Tibial artery (tissue), 4 donors: ENCODE measurements around the gene ZNF442.
"Not testable (repeated sequence)": the region's sequence is repeated elsewhere in the genome, so short reads cannot be mapped to it uniquely, and the experiment has no call there.

ENCODE experiments used
- DNase-seq, 2 donors: peaks; one replicate each; pipeline ENCODE4 v3.0.0-alpha.2; 2019
- H3K27ac ChIP-seq, 2 donors: fragments of 200-600 bp; sonication (generic) in 1 of 2; 1 replicate in 1 of 2; 2 replicates in 1 of 2; pipeline ENCODE4 v1.5.1; 2018 to 2019; ENCODE audit warnings: mild to moderate bottlenecking in 1 of 2
- H3K27me3 ChIP-seq, 2 donors: fragments of 200-600 bp; sonication (generic) in 1 of 2; one replicate each; pipeline versions ENCODE4 v1.5.1 to v1.6.0; 2016 to 2019
- H3K36me3 ChIP-seq, 3 donors: fragments of 200-600 bp; sonication (generic) in 2 of 3; one replicate each; pipeline ENCODE4 v1.5.1; 2016 to 2019; ENCODE audit warnings: mild to moderate bottlenecking in 2 of 3
- H3K4me1 ChIP-seq, 4 donors: fragments of 200-600 bp; sonication (generic) in 2 of 4; 1 replicate in 3 of 4; 2 replicates in 1 of 4; pipeline ENCODE4 v1.5.1; 2016 to 2019
- H3K4me3 ChIP-seq, 2 donors: fragments of 200-600 bp; sonication (generic) in 1 of 2; 1 replicate in 1 of 2; 2 replicates in 1 of 2; pipeline ENCODE4 v1.5.1; 2018 to 2019; ENCODE audit warnings: mild to moderate bottlenecking in 2 of 2
- H3K9me3 ChIP-seq, 3 donors: fragments of 200-600 bp; sonication (generic) in 1 of 3; one replicate each; pipeline ENCODE4 v1.5.1; 2016 to 2019
- intact Hi-C: fragments of 100-400 bp; cut with DNase I; formaldehyde crosslinking; loops from one replicate; pipeline ENCODE4 v1.15.0; 2023; ENCODE audit warnings: low total_unique reads
- TF ChIP-seq, protein P1 (sequence below), 2 experiments: fragments of 200-600 bp in 1 of 2; fragments of 450-650 bp in 1 of 2; IDR thresholded peaks; one replicate each; pipeline ENCODE4 v1.5.1; 2017 to 2019; ENCODE audit warnings: antibody characterized with exemption in 2 of 2, mild to moderate bottlenecking in 1 of 2, moderate library complexity in 1 of 2

The ZNF442 gene

DNA sequence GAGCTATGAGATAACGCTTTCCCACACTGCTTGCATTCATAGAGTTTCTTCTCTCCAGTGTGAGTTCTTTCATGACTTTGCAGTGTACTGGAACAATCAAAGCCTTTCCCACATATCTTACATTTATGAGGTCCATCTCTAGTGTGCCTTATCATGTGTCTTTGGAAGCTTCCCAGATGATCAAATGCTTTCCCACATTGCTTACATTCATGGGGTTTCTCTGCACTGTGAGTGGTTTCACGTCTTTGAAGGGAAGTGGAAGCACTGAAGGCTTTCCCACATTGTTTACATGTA is 14.9 kb upstream of the ZNF442 start:
- intact Hi-C loops = no loop called here
- no peak for DNase-seq
- H3K4me3 ChIP-seq = no peak overlapping the region
- H3K9me3 ChIP-seq = peaks cover 0 to 46% (median 19%) of the 10 kb centered on the region in 3 donors
- peaks cover 43 to 54% (median 46%) of the 10 kb centered on the region in 3 donors for H3K36me3 ChIP-seq
- TF ChIP-seq, protein P1, sequence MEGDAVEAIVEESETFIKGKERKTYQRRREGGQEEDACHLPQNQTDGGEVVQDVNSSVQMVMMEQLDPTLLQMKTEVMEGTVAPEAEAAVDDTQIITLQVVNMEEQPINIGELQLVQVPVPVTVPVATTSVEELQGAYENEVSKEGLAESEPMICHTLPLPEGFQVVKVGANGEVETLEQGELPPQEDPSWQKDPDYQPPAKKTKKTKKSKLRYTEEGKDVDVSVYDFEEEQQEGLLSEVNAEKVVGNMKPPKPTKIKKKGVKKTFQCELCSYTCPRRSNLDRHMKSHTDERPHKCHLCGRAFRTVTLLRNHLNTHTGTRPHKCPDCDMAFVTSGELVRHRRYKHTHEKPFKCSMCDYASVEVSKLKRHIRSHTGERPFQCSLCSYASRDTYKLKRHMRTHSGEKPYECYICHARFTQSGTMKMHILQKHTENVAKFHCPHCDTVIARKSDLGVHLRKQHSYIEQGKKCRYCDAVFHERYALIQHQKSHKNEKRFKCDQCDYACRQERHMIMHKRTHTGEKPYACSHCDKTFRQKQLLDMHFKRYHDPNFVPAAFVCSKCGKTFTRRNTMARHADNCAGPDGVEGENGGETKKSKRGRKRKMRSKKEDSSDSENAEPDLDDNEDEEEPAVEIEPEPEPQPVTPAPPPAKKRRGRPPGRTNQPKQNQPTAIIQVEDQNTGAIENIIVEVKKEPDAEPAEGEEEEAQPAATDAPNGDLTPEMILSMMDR (IDR thresholded peaks at IDR 0.05) = no peak
- H3K27ac ChIP-seq = no peak overlapping the region
- no peaks in the 10 kb centered on the region for H3K4me1 ChIP-seq
- H3K27me3 ChIP-seq = no peaks in the 10 kb centered on the region

DNA sequence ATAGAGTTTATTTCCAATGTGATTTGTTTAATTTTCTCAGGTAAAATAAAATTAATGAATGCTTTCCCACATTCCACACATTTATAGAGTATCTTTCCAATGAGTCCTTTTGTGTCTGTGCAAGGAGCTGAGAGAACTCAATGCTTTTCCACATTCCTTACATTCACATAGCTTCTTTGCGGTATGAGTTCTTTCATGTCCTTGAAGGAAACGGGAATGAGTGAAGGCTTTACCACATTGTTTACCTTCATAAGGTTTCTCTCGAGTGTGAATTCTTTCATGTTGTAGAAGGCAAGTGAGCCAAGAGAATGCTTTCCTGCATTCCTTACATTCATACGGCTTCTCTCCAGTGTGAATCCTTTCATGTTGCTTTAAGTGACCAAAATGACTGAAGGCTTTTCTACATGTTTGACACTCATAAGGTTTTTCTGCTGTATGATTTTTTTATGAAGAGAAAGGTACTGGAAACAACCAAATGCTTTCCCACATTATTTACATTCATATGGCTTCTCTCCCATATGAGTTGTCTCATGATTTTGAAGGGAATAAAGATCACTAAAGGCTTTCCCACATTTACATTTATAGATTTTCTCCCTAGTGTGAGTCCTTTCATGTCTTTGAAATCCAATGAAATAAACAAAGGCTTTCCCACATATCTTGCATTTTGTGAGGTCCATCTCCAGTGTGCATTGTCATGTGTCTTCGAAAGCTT is 14.4 kb upstream of the ZNF442 start:
- Histone ChIP-seq H3K27me3 (no peaks in the 10 kb centered on the region), H3K9me3 (peaks cover 0 to 46% (median 19%) of the 10 kb centered on the region in 3 donors)

DNA sequence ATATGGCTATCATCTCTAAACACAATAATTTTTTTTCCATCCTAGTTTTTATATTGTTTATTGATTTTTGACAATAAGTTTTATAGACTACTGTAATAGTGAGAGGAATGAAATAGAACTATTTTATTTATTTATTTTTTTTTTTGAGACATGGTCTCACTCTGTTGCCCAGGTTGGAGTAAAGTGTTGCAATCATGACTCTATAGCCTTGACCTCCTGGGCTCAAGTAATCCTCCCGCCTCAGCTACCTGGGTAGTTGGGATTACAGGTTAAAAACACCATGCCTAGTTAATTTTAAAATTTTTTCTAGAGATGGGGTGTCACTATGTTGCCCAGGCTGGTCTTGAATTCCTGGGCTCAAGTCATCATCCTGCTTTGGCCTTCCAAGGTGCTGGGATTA is 8.5 kb upstream of the ZNF442 start:
- Histone ChIP-seq H3K27ac (no peak overlapping the region), H3K36me3 (peaks cover 0 to 8% (median under 1%) of the 10 kb centered on the region in 3 donors), H3K9me3 (peaks cover 0 to 20% (median 0%) of the 10 kb centered on the region in 3 donors), H3K4me1 (no peaks in the 10 kb centered on the region), H3K27me3 (no peaks in the 10 kb centered on the region), H3K4me3 (no peak overlapping the region)
- TF ChIP-seq, protein P1 (IDR thresholded peaks at IDR 0.05) = no peak
- no peak for DNase-seq
- intact Hi-C loops = no loop called here

More for the DNA sequence above, 14.4 kb upstream of the ZNF442 start:
- no peak for DNase-seq
- H3K4me1 ChIP-seq = no peaks in the 10 kb centered on the region
- TF ChIP-seq, protein P1 (IDR thresholded peaks at IDR 0.05) = no peak
- H3K4me3 ChIP-seq = no peak overlapping the region
- H3K27ac ChIP-seq = no peak overlapping the region
- H3K36me3 ChIP-seq = peaks cover 43 to 54% (median 46%) of the 10 kb centered on the region in 3 donors
- intact Hi-C loops = no loop called here

DNA sequence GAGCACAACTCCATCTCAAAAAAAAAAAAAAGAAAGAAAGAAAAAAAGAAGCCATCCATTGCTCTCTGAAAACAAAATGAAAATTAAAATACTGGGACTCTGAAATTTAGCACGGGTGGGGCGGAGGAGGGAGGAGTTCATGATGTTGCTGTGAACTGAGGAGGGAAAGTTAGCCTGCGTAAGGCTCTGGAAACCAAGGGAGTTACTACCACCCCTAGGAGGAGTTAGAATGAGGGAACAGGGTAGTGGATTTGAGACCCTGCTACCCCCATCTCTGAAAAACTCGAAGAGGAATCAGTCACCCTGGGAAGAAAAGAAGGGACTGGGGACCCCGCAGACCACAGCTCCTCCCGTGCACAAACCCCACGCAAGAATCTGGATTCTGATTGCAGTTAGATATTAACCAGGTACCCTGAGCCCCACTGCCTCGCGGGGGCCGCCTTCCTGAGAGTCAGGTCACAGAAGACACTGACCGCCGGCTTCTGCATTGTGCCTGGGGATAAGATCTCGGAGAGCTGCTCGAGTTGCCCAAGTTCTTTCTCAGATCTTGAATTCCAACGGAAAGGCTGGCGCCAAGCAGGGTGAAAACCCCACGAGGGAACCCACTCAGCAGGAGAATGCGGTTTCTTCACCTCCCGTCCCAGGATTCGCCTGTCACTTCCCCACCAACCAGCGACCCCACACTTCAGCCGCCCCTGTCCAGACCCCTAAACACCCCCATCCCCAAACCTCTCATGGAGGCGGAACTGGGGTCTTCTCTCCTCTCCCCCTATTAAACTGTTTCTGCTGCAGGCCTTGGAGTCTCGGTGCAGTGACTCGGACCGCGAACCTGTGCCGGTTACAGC is 870 bp downstream of the ZNF442 start:
- TF ChIP-seq, protein P1 (IDR thresholded peaks at IDR 0.05) = no peak
- Histone ChIP-seq H3K4me1 (peaks cover 0 to 18% (median 9%) of the 10 kb centered on the region in 4 donors), H3K4me3 (peak overlapping the region; percentile 79 to 86), H3K36me3 (no peaks in the 10 kb centered on the region), H3K9me3 (no peaks in the 10 kb centered on the region), H3K27me3 (no peaks in the 10 kb centered on the region), H3K27ac (peak overlapping the region; percentile 95 to 97)
- intact Hi-C loops = loop anchor here (1.0 kb wide), 1 partner anchor 31 kb away; the partner anchor contains the start of gene ZNF563
- DNase-seq = peak; percentile 20 to 66

DNA sequence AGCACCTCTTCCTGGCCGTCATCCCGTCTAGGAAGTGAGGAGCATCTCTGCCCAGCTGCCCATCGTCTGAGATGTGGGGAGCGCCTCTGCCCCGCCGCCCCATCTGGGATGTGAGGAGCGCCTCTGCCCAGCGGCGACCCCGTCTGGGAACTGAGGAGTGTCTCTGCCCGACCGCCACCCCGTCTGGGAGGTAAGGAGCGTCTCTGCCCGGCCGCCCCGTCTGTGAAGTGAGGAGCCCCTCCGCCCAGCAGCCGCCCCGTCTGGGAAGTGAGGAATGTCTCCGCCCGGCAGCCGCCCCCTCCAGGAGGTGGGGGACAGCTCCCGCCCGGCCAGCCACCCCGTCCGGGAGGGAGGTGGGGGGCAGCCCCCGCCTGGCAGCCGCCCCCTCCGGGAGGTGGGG is 3.2 kb downstream of the ZNF442 start:
- DNase-seq, H3K4me3 ChIP-seq, H3K9me3 ChIP-seq, H3K27me3 ChIP-seq, H3K36me3 ChIP-seq, H3K27ac ChIP-seq, intact Hi-C loops: not testable (repeated sequence)
- H3K4me1 ChIP-seq = peaks cover 0 to 18% (median 9%) of the 10 kb centered on the region in 4 donors

DNA sequence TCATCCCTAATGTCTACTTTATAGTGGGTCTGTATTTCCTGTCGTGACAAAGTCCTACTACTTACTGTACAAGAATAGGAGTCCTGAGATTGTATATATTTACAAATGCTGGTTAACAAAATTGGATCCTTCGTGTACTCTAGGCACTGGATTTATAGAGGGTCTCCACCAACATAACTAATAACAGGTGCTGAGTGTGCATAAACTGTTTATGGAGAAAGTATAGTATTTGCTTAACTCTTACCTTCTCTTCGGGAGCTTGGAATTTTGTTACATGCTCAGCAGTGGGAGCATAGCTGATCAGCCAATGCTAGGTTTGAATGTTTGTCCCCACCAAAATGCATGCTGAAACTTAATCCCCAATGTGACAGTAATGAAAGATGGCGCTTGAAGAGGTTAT is 12.1 kb downstream of the ZNF442 start:
- Histone ChIP-seq H3K36me3 (peaks cover 34 to 62% (median 41%) of the 10 kb centered on the region in 3 donors), H3K9me3 (peaks cover 6 to 75% (median 36%) of the 10 kb centered on the region in 3 donors)
- intact Hi-C loops = no loop called here

More for the DNA sequence above, 12.1 kb downstream of the ZNF442 start:
- no peaks in the 10 kb centered on the region for H3K4me1 ChIP-seq
- H3K4me3 ChIP-seq = no peak overlapping the region
- no peak for DNase-seq
- TF ChIP-seq, protein P1 (IDR thresholded peaks at IDR 0.05) = no peak
- H3K27me3 ChIP-seq = no peaks in the 10 kb centered on the region
- no peak overlapping the region for H3K27ac ChIP-seq
